Kidney epithelial cell (primary cell): ENCODE measurements around the gene SMARCB1. TPM values are rescaled to one million over a fixed set of nuclear protein-coding genes. Genes with fewer than 3 reads are reported as not detected.

Experiments used
- DNase-seq: peaks from one replicate; pipeline ENCODE4 v3.0.0-alpha.2; 2010; ENCODE audit warnings: low read depth
- H3K27me3 ChIP-seq: 2 replicates; pipeline ENCODE4 v1.6.0; 2011; ENCODE audit warnings: low read length; ENCODE audit not compliant: control insufficient read depth, insufficient read depth
- H3K36me3 ChIP-seq: 2 replicates; pipeline ENCODE4 v1.5.1; 2011; ENCODE audit warnings: low read length; ENCODE audit not compliant: control insufficient read depth, insufficient read depth
- H3K4me3 ChIP-seq: 2 replicates; pipeline ENCODE4 v1.5.1; 2011; ENCODE audit warnings: low read depth, mild to moderate bottlenecking, control low read depth, low read length
- total RNA-seq: library from RNA; depleted of rRNA; stranded (reverse); fragments of >200 nt; gene quantifications from 2 replicates; pipeline ENCODE4 v1.2.3, GENCODE V29; 2015
- TF ChIP-seq, protein P1 (sequence below): IDR thresholded peaks from 2 replicates; pipeline ENCODE4 v1.5.1; 2011; ENCODE audit warnings: mild to moderate bottlenecking, moderate library complexity, low read length, control low read depth, inconsistent platforms; ENCODE audit not compliant: insufficient read depth, poor library complexity, severe bottlenecking

SMARCB1 gene
- total RNA-seq, 1 donor from 2014 or later: 168 TPM

GRCh38 chr22:23831261-23831660 is 44.5 kb downstream of the SMARCB1 start:
- H3K36me3 ChIP-seq: peaks cover 5% of the 10 kb centered on the region
- TF ChIP-seq, protein P1, sequence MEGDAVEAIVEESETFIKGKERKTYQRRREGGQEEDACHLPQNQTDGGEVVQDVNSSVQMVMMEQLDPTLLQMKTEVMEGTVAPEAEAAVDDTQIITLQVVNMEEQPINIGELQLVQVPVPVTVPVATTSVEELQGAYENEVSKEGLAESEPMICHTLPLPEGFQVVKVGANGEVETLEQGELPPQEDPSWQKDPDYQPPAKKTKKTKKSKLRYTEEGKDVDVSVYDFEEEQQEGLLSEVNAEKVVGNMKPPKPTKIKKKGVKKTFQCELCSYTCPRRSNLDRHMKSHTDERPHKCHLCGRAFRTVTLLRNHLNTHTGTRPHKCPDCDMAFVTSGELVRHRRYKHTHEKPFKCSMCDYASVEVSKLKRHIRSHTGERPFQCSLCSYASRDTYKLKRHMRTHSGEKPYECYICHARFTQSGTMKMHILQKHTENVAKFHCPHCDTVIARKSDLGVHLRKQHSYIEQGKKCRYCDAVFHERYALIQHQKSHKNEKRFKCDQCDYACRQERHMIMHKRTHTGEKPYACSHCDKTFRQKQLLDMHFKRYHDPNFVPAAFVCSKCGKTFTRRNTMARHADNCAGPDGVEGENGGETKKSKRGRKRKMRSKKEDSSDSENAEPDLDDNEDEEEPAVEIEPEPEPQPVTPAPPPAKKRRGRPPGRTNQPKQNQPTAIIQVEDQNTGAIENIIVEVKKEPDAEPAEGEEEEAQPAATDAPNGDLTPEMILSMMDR: no peak
- no peak overlapping the region for H3K4me3 ChIP-seq
- H3K27me3 ChIP-seq: no peaks in the 10 kb centered on the region
- no peak for DNase-seq

GRCh38 chr22:23831781-23832180 is 45.0 kb downstream of the SMARCB1 start:
- TF ChIP-seq, protein P1: no peak
- peaks cover 4% of the 10 kb centered on the region for H3K36me3 ChIP-seq
- no peak for DNase-seq
- H3K27me3 ChIP-seq: no peaks in the 10 kb centered on the region
- H3K4me3 ChIP-seq: no peak overlapping the region

DNA sequence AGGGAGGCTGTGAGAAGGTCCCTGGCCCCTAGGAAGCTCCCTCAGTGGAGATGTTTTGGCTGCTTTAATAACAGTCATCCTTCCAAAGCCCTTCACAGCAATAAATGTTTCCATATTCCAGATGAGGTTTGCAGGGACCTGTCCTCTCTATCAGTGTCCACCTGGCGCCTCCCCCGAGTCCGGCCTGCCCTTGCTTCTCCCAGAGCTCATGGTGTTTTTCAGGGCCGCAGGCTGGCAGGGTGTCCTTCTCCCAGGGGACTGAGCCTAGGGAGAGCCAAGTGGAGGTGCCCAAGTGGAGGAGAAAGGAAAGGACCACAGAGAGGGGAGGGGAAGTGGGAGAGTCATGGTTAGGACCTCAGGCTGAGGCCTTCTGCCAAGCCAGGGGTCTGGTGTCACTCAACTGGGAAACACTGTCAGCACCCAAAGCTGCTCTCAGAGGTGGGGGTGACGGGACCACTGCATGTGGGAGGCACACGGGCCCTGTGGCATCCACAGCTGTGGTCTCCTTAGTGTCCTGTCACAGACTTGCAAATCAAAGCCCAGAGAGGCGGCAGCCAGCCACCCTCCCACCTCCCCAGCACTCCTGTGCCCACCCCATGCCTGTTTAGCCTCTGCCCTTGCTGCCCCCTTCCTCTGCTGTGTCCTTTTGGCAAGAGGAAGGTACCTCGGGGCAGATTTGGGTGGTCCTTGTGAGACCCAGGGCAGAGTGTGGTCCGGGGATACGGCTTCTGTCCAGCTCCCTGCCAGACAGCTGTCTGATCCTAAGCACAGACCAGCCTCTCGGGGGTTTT is 45.7 kb downstream of the SMARCB1 start:
- no peak for DNase-seq
- H3K27me3 ChIP-seq: no peaks in the 10 kb centered on the region
- H3K4me3 ChIP-seq: no peak overlapping the region
- TF ChIP-seq, protein P1: no peak
- peaks cover 4% of the 10 kb centered on the region for H3K36me3 ChIP-seq

DNA sequence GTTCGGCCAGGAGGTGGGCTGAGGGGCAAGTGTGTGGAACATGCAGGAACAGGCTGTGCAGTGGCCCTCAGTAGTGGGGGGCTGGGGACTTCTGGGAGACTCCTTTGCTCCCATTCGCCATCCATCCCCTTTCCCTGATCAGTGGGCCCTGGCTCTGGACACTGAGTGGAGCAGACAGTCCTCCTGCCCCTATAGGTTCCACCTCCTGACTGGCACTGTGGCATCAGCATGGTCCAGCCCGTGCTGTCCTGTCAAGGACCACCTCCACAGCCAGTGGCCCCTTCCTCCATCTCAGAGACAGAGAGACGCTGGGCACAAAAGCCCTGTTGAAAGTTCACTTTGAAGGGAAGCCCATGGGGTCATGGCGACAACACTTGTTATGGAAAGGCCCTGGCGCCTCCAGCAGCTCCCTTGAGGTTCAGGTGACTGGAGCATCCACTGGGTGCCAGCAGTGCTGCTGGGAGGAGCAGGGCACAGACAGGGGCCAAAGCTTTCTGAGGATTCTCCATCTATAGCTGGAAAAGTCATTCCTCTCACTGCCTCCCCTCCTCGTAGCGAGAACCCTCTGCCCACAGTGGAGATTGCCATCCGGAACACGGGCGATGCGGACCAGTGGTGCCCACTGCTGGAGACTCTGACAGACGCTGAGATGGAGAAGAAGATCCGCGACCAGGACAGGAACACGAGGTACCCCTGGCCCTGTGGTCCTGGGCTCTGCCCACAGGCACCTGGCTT is 46.4 kb downstream of the SMARCB1 start:
- TF ChIP-seq, protein P1: no peak
- Histone ChIP-seq H3K36me3 (peaks cover 2% of the 10 kb centered on the region), H3K27me3 (no peaks in the 10 kb centered on the region), H3K4me3 (no peak overlapping the region)
- no peak for DNase-seq

DNA sequence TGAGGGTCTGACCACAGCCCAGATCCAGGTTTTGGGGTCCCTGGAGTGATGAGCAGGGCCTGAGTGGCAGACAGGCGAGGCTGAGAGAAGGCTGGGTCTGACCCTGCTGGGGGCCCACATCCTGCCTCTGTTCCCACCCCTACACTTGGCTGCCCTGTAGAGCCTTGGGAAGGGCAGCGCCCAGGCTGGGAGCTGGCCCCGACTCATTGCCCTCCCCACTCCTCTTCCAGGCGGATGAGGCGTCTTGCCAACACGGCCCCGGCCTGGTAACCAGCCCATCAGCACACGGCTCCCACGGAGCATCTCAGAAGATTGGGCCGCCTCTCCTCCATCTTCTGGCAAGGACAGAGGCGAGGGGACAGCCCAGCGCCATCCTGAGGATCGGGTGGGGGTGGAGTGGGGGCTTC is 47.1 kb downstream of the SMARCB1 start:
- TF ChIP-seq, protein P1: no peak
- Histone ChIP-seq H3K4me3 (no peak overlapping the region), H3K36me3 (peaks cover 2% of the 10 kb centered on the region), H3K27me3 (no peaks in the 10 kb centered on the region)
- DNase-seq: no peak
